ENCODE data around the gene RIMOC1.

- TF ChIP-seq, protein P1, sequence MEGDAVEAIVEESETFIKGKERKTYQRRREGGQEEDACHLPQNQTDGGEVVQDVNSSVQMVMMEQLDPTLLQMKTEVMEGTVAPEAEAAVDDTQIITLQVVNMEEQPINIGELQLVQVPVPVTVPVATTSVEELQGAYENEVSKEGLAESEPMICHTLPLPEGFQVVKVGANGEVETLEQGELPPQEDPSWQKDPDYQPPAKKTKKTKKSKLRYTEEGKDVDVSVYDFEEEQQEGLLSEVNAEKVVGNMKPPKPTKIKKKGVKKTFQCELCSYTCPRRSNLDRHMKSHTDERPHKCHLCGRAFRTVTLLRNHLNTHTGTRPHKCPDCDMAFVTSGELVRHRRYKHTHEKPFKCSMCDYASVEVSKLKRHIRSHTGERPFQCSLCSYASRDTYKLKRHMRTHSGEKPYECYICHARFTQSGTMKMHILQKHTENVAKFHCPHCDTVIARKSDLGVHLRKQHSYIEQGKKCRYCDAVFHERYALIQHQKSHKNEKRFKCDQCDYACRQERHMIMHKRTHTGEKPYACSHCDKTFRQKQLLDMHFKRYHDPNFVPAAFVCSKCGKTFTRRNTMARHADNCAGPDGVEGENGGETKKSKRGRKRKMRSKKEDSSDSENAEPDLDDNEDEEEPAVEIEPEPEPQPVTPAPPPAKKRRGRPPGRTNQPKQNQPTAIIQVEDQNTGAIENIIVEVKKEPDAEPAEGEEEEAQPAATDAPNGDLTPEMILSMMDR (IDR thresholded peaks at IDR 0.05; ENCODE audit: poor library complexity), result no peak
- TF ChIP-seq EZH2 (IDR thresholded peaks at IDR 0.05; ENCODE audit: borderline replicate concordance) (no peak), EZH2phosphoT487 (IDR thresholded peaks at IDR 0.05; ENCODE audit: low read depth, severe bottlenecking, unreplicated experiment) (no peak)
These were observed 34.2 kb upstream of the RIMOC1 start, which contains the start of gene OXCT1 for GRCh38 chr5:41869724-41870626.

Measured in hepatocyte (in vitro differentiated cells).